Lung (tissue), 12 donors: Measurements from ENCODE around the gene GPS1. TPM values are rescaled to one million over a fixed set of nuclear protein-coding genes. Genes with fewer than 3 reads are reported as not detected.

Source experiments
- ATAC-seq: fragments of 200-7000 bp; cut with Tn5 transposase; one replicate; pipeline ENCODE4 v1.9.1; 2020; ENCODE audit warnings: moderate number of reproducible peaks; ENCODE audit not compliant: insufficient read depth, low FRiP score
- DNase-seq, 3 donors: peaks; one replicate each; pipeline ENCODE4 v3.0.0-alpha.2; 2013 to 2017
- H3K27ac ChIP-seq, 2 donors: one replicate each; pipeline ENCODE4 v1.5.1; 2013; ENCODE audit warnings: mild to moderate bottlenecking in 2 of 2, moderate library complexity in 2 of 2, control low read depth in 1 of 2, inconsistent platforms in 1 of 2, low read depth in 1 of 2, low read length in 1 of 2
- H3K27me3 ChIP-seq, 3 donors: one replicate each; pipeline ENCODE4 v1.5.1; 2013; ENCODE audit warnings: low read length in 2 of 3; ENCODE audit not compliant: control insufficient read depth in 3 of 3, insufficient read depth in 3 of 3
- H3K36me3 ChIP-seq, 4 donors: one replicate each; pipeline ENCODE4 v1.5.1; 2013; ENCODE audit warnings: low read length in 4 of 4, mild to moderate bottlenecking in 1 of 4, moderate library complexity in 1 of 4; ENCODE audit not compliant: control insufficient read depth in 4 of 4, insufficient read depth in 4 of 4
- H3K4me1 ChIP-seq, 5 donors: one replicate each; pipeline ENCODE4 v1.5.1; 2013; ENCODE audit warnings: low read length in 5 of 5, mild to moderate bottlenecking in 2 of 5, moderate library complexity in 1 of 5; ENCODE audit not compliant: control insufficient read depth in 5 of 5, insufficient read depth in 5 of 5
- H3K4me3 ChIP-seq: one replicate; pipeline ENCODE4 v1.5.1; 2013; ENCODE audit warnings: mild to moderate bottlenecking, control low read depth, moderate library complexity
- H3K9ac ChIP-seq, 2 donors: one replicate each; pipeline ENCODE4 v1.5.1; 2013; ENCODE audit warnings: low read length in 2 of 2, control low read depth in 1 of 2; ENCODE audit not compliant: insufficient read depth in 1 of 2
- H3K9me3 ChIP-seq, 4 donors: one replicate each; pipeline ENCODE4 v1.5.1; 2013; ENCODE audit warnings: low read length in 3 of 4, mild to moderate bottlenecking in 1 of 4, moderate library complexity in 1 of 4; ENCODE audit not compliant: control insufficient read depth in 4 of 4, insufficient read depth in 3 of 4
- WGBS, 2 donors: extraction: QIAGEN DNeasy Blood & Tissue Kit; methylation state at CpG; one replicate each; pipeline ENCODE4 v1.1.7; 2013; 5-methylcytosine and 5-hydroxymethylcytosine counted together
- polyA plus RNA-seq, 2 donors: library from polyadenylated mRNA; stranded (reverse); fragments of 200-250 nt; gene quantifications; one replicate each; pipeline ENCODE4 v1.2.1, GENCODE V29; 2013
- total RNA-seq, 2 donors: library from RNA; depleted of rRNA in 1 of 2; stranded (reverse); fragments of >200 nt in 1 of 2; gene quantifications; one replicate each; pipeline ENCODE4 v1.2.1, GENCODE V29; 2014 to 2021
- TF ChIP-seq, protein P1 (sequence below): IDR thresholded peaks from 2 replicates; pipeline ENCODE4 v1.5.1; 2012; ENCODE audit warnings: mild to moderate bottlenecking; ENCODE audit errors: control extremely low read depth, extremely low read depth
- donor health status: control.
- donor health status: control.
- donor health status: Bipolar disorder and iron deficiency.
- donor health status: healthy.
- donor health status: DM: yes; HTN: yes; CAD: no.

GPS1 gene
- total and polyA plus RNA-seq, 4 donors, result 71.0 to 102 (median 89.4) TPM

DNA sequence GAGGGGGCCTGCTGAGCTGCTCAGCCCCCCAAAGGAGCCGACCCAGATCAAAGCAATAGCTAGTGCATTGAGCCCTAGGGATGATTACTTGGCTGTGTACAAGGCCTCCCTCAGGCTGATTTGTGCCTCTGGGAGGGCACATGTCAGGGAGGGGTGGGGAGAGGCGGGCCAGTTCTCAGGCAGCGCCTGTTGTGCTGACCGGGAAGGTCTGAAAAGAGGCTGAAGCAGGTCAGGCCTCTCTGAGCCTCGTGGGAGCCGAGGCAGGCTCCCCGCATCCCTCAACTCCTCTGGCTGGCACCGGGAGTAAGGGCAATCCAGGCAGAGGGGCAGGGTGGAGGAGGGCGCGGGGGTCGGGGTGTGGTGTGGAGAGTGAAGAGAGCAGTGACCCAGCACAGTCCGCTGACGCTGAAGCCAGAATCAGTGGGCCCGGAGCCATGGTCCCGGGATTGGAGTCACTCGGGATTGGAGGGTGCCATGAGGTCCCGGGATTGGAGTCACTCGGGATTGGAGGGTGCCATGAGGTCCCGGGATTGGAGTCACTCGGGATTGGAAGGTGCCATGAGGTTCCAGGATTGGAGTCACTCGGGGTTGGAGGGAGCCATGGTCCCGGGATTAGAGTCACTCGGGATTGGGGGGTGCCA lies 17.2 kb upstream of the GPS1 start:
- peaks cover 0 to 4% (median 0%) of the 10 kb centered on the region in 4 donors for H3K36me3 ChIP-seq
- ATAC-seq (no peak), DNase-seq (no peak)
- H3K9me3 ChIP-seq, result no peaks in the 10 kb centered on the region
- no peak overlapping the region for H3K9ac ChIP-seq
- H3K4me3 ChIP-seq, result no peak overlapping the region
- H3K27ac ChIP-seq, result no peak overlapping the region
- TF ChIP-seq, protein P1, sequence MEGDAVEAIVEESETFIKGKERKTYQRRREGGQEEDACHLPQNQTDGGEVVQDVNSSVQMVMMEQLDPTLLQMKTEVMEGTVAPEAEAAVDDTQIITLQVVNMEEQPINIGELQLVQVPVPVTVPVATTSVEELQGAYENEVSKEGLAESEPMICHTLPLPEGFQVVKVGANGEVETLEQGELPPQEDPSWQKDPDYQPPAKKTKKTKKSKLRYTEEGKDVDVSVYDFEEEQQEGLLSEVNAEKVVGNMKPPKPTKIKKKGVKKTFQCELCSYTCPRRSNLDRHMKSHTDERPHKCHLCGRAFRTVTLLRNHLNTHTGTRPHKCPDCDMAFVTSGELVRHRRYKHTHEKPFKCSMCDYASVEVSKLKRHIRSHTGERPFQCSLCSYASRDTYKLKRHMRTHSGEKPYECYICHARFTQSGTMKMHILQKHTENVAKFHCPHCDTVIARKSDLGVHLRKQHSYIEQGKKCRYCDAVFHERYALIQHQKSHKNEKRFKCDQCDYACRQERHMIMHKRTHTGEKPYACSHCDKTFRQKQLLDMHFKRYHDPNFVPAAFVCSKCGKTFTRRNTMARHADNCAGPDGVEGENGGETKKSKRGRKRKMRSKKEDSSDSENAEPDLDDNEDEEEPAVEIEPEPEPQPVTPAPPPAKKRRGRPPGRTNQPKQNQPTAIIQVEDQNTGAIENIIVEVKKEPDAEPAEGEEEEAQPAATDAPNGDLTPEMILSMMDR, result no peak
- H3K4me1 ChIP-seq, result peaks cover 0 to 28% (median 9%) of the 10 kb centered on the region in 5 donors
- 91 to 94% methylated on average over 23 of the region's 23 CpGs for WGBS, 2 donors
- no peaks in the 10 kb centered on the region for H3K27me3 ChIP-seq

- 92 to 93% methylated on average over 8 of the region's 8 CpGs for whole genome bisulfite sequencing, 2 donors
- Histone ChIP-seq H3K27ac (no peak overlapping the region), H3K36me3 (peaks cover 0 to 4% (median 0%) of the 10 kb centered on the region in 4 donors), H3K27me3 (no peaks in the 10 kb centered on the region), H3K4me3 (no peak overlapping the region), H3K9me3 (no peaks in the 10 kb centered on the region), H3K9ac (no peak overlapping the region), H3K4me1 (peaks cover 0 to 20% (median 9%) of the 10 kb centered on the region in 5 donors)
- TF ChIP-seq, protein P1, result no peak
- DNase-seq (no peak), ATAC-seq (no peak)
Observed at GRCh38 chr17:82035488-82035887, 16.2 kb upstream of the GPS1 start.

DNA sequence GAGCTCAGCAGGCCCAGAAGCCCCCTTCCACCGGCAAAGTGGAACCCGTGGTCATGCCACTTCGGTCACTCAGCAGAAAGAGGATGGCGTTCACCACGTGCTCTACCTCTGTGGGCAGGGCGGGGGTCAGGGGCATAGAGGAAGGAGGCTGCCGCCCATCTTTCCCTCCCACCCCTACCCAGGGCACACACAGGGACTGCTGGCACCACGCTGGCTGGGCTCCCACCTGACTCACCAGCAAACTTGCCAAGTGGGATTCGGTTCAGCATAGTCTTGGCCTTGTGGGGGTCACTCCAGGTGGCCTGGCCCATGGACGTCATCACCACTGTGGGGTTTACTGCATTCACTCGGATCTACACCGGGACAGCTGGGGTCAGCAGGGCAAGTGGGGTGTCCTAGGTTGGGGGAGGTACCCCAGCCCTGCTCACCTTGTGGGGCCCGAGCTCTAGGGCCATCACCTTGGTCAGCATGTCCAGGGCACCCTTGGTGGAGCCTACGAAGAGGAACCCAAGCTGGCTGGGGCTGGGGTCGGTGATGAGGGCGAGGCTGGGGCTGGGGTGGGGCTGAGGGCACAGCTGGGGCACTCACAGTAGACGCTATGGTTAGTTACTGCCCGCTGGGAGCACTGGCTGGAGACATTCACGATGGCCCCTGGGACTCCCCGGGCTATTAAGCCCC lies 15.6 kb upstream of the GPS1 start:
- ATAC-seq, result no peak
- Histone ChIP-seq H3K27ac (peak overlapping the region; percentile 97 to 98), H3K36me3 (peaks cover 0 to 4% (median 0%) of the 10 kb centered on the region in 4 donors), H3K9me3 (no peaks in the 10 kb centered on the region), H3K27me3 (no peaks in the 10 kb centered on the region), H3K9ac (peak overlapping the region in 1 of 2 donors; percentile 56), H3K4me3 (no peak overlapping the region), H3K4me1 (peaks cover 0 to 15% (median 9%) of the 10 kb centered on the region in 5 donors)
- 88 to 90% methylated on average over 18 to 20 of the region's 20 CpGs for WGBS, 2 donors
- TF ChIP-seq, protein P1, result no peak
- no peak for DNase-seq
